ENCODE results near the gene TRIM29.

DNA sequence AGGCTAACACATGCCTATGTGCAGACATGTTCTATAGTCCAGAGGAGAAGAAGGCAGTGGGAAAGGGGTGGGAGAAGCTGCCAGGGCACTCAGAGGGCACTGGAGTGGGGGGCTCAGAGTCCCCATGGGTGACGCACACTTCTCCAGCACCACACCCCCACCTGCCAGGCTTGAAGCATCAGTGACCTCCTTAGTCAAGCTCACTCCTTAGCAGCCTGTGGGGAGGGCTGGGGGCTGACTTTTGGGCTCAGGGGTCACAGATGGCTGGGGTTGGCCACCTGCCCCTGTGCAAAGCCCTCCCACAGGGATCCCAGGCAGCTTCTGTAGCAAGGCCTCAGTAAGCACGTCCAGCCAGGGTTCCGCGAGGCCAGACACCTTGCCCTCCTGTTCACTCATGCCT lies 18.8 kb downstream of the TRIM29 start:
- TF ChIP-seq, protein P1, sequence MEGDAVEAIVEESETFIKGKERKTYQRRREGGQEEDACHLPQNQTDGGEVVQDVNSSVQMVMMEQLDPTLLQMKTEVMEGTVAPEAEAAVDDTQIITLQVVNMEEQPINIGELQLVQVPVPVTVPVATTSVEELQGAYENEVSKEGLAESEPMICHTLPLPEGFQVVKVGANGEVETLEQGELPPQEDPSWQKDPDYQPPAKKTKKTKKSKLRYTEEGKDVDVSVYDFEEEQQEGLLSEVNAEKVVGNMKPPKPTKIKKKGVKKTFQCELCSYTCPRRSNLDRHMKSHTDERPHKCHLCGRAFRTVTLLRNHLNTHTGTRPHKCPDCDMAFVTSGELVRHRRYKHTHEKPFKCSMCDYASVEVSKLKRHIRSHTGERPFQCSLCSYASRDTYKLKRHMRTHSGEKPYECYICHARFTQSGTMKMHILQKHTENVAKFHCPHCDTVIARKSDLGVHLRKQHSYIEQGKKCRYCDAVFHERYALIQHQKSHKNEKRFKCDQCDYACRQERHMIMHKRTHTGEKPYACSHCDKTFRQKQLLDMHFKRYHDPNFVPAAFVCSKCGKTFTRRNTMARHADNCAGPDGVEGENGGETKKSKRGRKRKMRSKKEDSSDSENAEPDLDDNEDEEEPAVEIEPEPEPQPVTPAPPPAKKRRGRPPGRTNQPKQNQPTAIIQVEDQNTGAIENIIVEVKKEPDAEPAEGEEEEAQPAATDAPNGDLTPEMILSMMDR (CRISPR knock-in tag; IDR thresholded peaks at IDR 0.05) = no peak
- no peak for TF ChIP-seq POLR2AphosphoS5 (IDR thresholded peaks at IDR 0.05; ENCODE audit: low read depth, low read length)
- TF ChIP-seq ATF7-NPFF (CRISPR knock-in tag; IDR thresholded peaks at IDR 0.05; ENCODE audit: low read depth) = no peak
- TF ChIP-seq CENPX (CRISPR knock-in tag; IDR thresholded peaks at IDR 0.05) = no peak
- TF ChIP-seq EZH2 (conservative IDR thresholded peaks at IDR 0.05; ENCODE audit: low read depth, low read length) = no peak
- TF ChIP-seq CAMTA2 (CRISPR knock-in tag; IDR thresholded peaks at IDR 0.05; ENCODE audit: borderline replicate concordance) = no peak
- TF ChIP-seq PCBP2 (optimal IDR thresholded peaks at IDR 0.05; ENCODE audit: low read depth, low read length, poor library complexity, severe bottlenecking) = no peak
- TF ChIP-seq SALL2 (CRISPR knock-in tag; IDR thresholded peaks at IDR 0.05) = no peak
- TF ChIP-seq, protein P2, sequence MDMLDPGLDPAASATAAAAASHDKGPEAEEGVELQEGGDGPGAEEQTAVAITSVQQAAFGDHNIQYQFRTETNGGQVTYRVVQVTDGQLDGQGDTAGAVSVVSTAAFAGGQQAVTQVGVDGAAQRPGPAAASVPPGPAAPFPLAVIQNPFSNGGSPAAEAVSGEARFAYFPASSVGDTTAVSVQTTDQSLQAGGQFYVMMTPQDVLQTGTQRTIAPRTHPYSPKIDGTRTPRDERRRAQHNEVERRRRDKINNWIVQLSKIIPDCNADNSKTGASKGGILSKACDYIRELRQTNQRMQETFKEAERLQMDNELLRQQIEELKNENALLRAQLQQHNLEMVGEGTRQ (IDR thresholded peaks at IDR 0.05; ENCODE audit: low read depth, low read length) = no peak
- TF ChIP-seq, protein P2 (CRISPR knock-in tag; IDR thresholded peaks at IDR 0.05; ENCODE audit: borderline replicate concordance) = no peak
- TF ChIP-seq PRPF4 (IDR thresholded peaks at IDR 0.05; ENCODE audit: low read depth, low read length, poor library complexity, severe bottlenecking) = no peak
- TF ChIP-seq, protein P3, sequence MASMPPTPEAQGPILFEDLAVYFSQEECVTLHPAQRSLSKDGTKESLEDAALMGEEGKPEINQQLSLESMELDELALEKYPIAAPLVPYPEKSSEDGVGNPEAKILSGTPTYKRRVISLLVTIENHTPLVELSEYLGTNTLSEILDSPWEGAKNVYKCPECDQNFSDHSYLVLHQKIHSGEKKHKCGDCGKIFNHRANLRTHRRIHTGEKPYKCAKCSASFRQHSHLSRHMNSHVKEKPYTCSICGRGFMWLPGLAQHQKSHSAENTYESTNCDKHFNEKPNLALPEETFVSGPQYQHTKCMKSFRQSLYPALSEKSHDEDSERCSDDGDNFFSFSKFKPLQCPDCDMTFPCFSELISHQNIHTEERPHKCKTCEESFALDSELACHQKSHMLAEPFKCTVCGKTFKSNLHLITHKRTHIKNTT (CRISPR knock-in tag; IDR thresholded peaks at IDR 0.05) = no peak
- TF ChIP-seq, protein P4, sequence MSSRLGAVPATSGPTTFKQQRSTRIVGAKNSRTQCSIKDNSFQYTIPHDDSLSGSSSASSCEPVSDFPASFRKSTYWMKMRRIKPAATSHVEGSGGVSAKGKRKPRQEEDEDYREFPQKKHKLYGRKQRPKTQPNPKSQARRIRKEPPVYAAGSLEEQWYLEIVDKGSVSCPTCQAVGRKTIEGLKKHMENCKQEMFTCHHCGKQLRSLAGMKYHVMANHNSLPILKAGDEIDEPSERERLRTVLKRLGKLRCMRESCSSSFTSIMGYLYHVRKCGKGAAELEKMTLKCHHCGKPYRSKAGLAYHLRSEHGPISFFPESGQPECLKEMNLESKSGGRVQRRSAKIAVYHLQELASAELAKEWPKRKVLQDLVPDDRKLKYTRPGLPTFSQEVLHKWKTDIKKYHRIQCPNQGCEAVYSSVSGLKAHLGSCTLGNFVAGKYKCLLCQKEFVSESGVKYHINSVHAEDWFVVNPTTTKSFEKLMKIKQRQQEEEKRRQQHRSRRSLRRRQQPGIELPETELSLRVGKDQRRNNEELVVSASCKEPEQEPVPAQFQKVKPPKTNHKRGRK (CRISPR knock-in tag; IDR thresholded peaks at IDR 0.05) = no peak
- no peak for TF ChIP-seq TSC22D2 (CRISPR knock-in tag; IDR thresholded peaks at IDR 0.05; ENCODE audit: borderline replicate concordance)
- no peak for TF ChIP-seq MYC (CRISPR knock-in tag; IDR thresholded peaks at IDR 0.05; ENCODE audit: borderline replicate concordance)

Measured in HepG2 (cell line).